Sigmoid colon (tissue), 7 donors: Measurements from ENCODE around the gene GREB1. TPM values are rescaled to one million over a fixed set of nuclear protein-coding genes. Genes with fewer than 3 reads are reported as not detected.
A peak's percentile ranks its signal among the peaks of the same experiment; 100 is the strongest.

Source experiments
- DNase-seq: peaks from one replicate; pipeline ENCODE4 v3.0.0-alpha.2; 2019
- H3K27ac ChIP-seq, 4 donors: fragments of 200-600 bp; sonication (generic); one replicate each; pipeline ENCODE4 v1.5.1; 2016 to 2019; ENCODE audit warnings: mild to moderate bottlenecking in 1 of 4
- H3K27me3 ChIP-seq, 3 donors: fragments of 200-600 bp; sonication (generic); one replicate each; pipeline ENCODE4 v1.5.1; 2019; ENCODE audit warnings: mild to moderate bottlenecking in 1 of 3
- H3K36me3 ChIP-seq, 4 donors: fragments of 200-600 bp; sonication (generic); one replicate each; pipeline ENCODE4 v1.5.1; 2016 to 2019
- H3K4me1 ChIP-seq, 4 donors: fragments of 200-600 bp; sonication (generic); one replicate each; pipeline ENCODE4 v1.5.1; 2017 to 2019
- H3K4me3 ChIP-seq, 4 donors: fragments of 200-600 bp; sonication (generic); one replicate each; pipeline ENCODE4 v1.5.1; 2017 to 2019; ENCODE audit warnings: mild to moderate bottlenecking in 2 of 4, moderate library complexity in 1 of 4
- H3K9me3 ChIP-seq, 4 donors: fragments of 200-600 bp in 3 of 4; sonication (generic) in 3 of 4; one replicate each; pipeline versions ENCODE4 v1.5.1 to v1.6.1; 2013 to 2019
- EP300 ChIP-seq, 4 donors: sonication (generic); formaldehyde crosslinking; IDR thresholded peaks; one replicate each; pipeline ENCODE4 v1.6.1; 2017; ENCODE audit warnings: antibody characterized with exemption in 4 of 4
- POLR2A ChIP-seq, 2 donors: fragments of 450-650 bp; IDR thresholded peaks; one replicate each; pipeline ENCODE4 v1.6.1; 2016; ENCODE audit warnings: antibody characterized with exemption in 2 of 2, mild to moderate bottlenecking in 2 of 2, moderate library complexity in 2 of 2
- POLR2AphosphoS5 ChIP-seq, 4 donors: sonication (generic); formaldehyde crosslinking; IDR thresholded peaks; one replicate each; pipeline ENCODE4 v1.6.1; 2017; ENCODE audit warnings: antibody characterized with exemption in 4 of 4
- WGBS, 2 donors: extraction: QIAGEN DNeasy Blood & Tissue Kit; methylation state at CpG; one replicate each; pipeline ENCODE4 v1.1.7; 2013; 5-methylcytosine and 5-hydroxymethylcytosine counted together
- intact Hi-C: fragments of 100-400 bp; cut with DNase I; formaldehyde crosslinking; loops from one replicate; pipeline ENCODE4 v1.15.1; 2023
- polyA plus RNA-seq, 3 donors: library from polyadenylated mRNA; stranded (reverse); fragments of 200-250 nt; gene quantifications; one replicate each; pipeline ENCODE4 v1.2.3, GENCODE V29; 2013
- total RNA-seq, 4 donors: library from RNA; depleted of rRNA; stranded (reverse); fragments of >200 nt; gene quantifications; one replicate each; pipeline ENCODE4 v1.1.0, GENCODE V29; 2016
- TF ChIP-seq, protein P1 (sequence below), 4 experiments: fragments of 450-650 bp in 3 of 4; fragments of 200-600 bp in 1 of 4; IDR thresholded peaks; one replicate each; pipeline ENCODE4 v1.5.1; 2016 to 2019; ENCODE audit warnings: antibody characterized with exemption in 4 of 4, mild to moderate bottlenecking in 3 of 4, moderate library complexity in 2 of 4
- donor health status: healthy with polysubstance abuse.
- donor health status: Bipolar disorder and iron deficiency.
- donor health status: healthy.

The GREB1 gene
- total and polyA plus RNA-seq, 7 donors: 0.28 to 2.5 (median 1.1) TPM; not detected in 1

DNA sequence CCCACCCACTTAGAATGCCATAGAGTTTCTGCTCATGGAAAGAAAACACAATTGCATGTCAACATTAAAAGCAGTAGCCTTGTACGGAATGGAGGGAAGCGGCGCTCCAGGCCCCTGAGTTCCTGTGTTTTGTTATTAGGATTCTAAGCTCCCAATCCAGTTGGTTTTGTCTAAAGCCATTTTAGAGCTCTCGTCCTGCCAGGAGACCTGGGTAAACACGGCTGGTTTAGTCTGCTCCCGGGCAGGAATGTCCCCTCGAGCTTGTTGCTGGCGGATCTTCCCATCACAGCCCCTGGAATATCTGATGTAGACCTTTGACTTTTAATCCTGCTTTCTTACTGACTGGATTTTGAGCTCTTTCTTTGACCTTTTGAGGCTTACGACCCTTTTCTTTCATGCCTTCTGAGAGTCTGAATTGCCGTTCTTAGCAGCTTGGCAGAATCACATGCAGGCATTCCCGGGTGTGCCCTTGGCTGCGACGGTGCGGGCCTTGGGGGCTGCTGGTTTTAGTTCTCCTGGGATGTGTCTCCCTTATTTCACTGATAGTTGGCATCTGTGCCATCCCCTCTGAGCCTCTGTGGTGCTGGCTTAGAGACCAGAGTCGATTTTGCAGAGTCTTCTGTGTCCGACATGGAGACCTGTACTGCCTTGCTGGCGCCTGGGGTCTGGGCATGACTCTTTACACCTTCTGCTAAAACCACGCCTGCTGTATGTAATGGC lies 25.4 kb downstream of the GREB1 start:
- no peak for DNase-seq
- intact Hi-C loops: no loop called here
- Histone ChIP-seq H3K27me3 (peaks cover 0 to 36% (median 0%) of the 10 kb centered on the region in 3 donors), H3K36me3 (no peaks in the 10 kb centered on the region), H3K4me3 (no peak overlapping the region), H3K4me1 (no peaks in the 10 kb centered on the region), H3K9me3 (no peaks in the 10 kb centered on the region), H3K27ac (no peak overlapping the region)
- TF ChIP-seq, protein P1, sequence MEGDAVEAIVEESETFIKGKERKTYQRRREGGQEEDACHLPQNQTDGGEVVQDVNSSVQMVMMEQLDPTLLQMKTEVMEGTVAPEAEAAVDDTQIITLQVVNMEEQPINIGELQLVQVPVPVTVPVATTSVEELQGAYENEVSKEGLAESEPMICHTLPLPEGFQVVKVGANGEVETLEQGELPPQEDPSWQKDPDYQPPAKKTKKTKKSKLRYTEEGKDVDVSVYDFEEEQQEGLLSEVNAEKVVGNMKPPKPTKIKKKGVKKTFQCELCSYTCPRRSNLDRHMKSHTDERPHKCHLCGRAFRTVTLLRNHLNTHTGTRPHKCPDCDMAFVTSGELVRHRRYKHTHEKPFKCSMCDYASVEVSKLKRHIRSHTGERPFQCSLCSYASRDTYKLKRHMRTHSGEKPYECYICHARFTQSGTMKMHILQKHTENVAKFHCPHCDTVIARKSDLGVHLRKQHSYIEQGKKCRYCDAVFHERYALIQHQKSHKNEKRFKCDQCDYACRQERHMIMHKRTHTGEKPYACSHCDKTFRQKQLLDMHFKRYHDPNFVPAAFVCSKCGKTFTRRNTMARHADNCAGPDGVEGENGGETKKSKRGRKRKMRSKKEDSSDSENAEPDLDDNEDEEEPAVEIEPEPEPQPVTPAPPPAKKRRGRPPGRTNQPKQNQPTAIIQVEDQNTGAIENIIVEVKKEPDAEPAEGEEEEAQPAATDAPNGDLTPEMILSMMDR (IDR thresholded peaks at IDR 0.05): no peak
- TF ChIP-seq POLR2AphosphoS5 (IDR thresholded peaks at IDR 0.05) (no peak), EP300 (IDR thresholded peaks at IDR 0.05) (no peak), POLR2A (IDR thresholded peaks at IDR 0.05) (no peak)
- WGBS, 2 donors: 87 to 92% methylated on average over 18 of the region's 18 CpGs

DNA sequence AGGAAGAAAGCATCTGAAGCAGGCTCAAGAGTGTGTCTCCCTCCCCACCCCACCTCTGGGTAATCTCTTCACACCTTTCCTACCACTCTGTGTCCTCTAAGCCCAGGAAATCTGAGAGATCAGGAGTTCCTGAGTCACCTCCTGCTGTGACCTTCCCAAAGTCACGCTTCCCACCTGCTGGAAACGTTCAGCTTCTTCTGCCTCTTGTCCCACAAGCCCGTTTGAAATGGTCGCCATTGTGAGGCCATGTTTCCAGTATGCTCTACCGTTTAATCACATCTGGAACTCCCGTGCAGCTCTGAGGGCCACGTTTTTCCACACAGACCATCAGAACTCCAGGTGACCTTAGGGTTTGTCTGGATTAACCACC lies 25.9 kb downstream of the GREB1 start:
- intact Hi-C loops: no loop called here
- Histone ChIP-seq H3K4me1 (no peaks in the 10 kb centered on the region), H3K4me3 (no peak overlapping the region), H3K36me3 (no peaks in the 10 kb centered on the region), H3K27ac (no peak overlapping the region), H3K9me3 (no peaks in the 10 kb centered on the region), H3K27me3 (peaks cover 0 to 36% (median 0%) of the 10 kb centered on the region in 3 donors)
- DNase-seq: no peak
- 74 to 77% methylated on average over 7 of the region's 7 CpGs for WGBS, 2 donors
- TF ChIP-seq POLR2A (IDR thresholded peaks at IDR 0.05) (no peak), EP300 (IDR thresholded peaks at IDR 0.05) (no peak), POLR2AphosphoS5 (IDR thresholded peaks at IDR 0.05) (no peak)
- TF ChIP-seq, protein P1 (IDR thresholded peaks at IDR 0.05): no peak

DNA sequence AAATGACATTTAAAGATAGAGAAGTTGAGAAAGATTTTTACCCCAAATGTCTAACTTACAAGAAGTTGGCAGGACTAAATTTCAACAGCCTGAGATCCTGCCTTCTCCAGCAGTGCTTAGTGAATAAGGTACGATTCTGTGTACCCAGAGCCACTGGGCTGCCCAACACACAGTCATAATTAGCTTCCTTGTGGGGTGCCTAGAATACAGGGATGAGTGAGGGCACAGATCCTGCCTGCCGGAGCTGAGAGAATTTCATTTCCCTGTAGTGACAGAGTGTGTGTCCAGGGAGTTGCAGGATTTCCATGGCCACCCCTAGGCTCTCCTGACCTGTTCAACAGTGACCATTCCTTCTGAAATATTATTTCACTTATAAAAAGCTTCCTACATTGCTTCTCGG lies 27.0 kb downstream of the GREB1 start:
- TF ChIP-seq, protein P1 (IDR thresholded peaks at IDR 0.05): no peak
- no peak for TF ChIP-seq POLR2A (IDR thresholded peaks at IDR 0.05)
- TF ChIP-seq EP300 (IDR thresholded peaks at IDR 0.05): no peak
- TF ChIP-seq POLR2AphosphoS5 (IDR thresholded peaks at IDR 0.05): no peak
- DNase-seq: peak; percentile 32
- Histone ChIP-seq H3K4me3 (no peak overlapping the region), H3K4me1 (no peaks in the 10 kb centered on the region), H3K27me3 (peaks cover 0 to 33% (median 0%) of the 10 kb centered on the region in 3 donors), H3K36me3 (no peaks in the 10 kb centered on the region), H3K9me3 (no peaks in the 10 kb centered on the region), H3K27ac (no peak overlapping the region)
- WGBS, 2 donors: 86 to 87% methylated on average over 3 of the region's 3 CpGs
- intact Hi-C loops: no loop called here

DNA sequence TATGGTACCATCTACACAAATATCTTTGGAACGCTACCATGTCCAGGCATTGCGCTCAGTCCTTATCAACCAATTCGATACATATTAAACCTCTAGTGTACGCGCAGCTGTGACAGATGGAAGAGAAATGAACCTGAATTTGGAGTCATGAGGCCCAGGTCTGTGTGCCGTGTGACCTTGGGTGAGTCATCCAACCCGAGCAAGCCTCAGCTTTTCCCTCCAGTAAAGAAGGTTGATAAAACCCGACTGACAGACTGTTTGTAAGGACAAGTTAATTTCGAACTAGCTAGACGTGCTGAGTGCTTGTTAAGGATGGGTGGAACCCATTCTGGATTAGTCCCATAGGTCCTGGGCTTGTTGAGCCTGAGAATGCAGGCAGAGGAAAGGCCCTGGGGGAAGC lies 28.2 kb downstream of the GREB1 start:
- intact Hi-C loops: no loop called here
- H3K27ac ChIP-seq: no peak overlapping the region
- H3K4me1 ChIP-seq: no peaks in the 10 kb centered on the region
- no peak for DNase-seq
- H3K4me3 ChIP-seq: no peak overlapping the region
- WGBS, 2 donors: 86 to 90% methylated on average over 10 of the region's 10 CpGs
- H3K9me3 ChIP-seq: no peaks in the 10 kb centered on the region
- peaks cover 0 to 24% (median 0%) of the 10 kb centered on the region in 3 donors for H3K27me3 ChIP-seq
- no peaks in the 10 kb centered on the region for H3K36me3 ChIP-seq
- TF ChIP-seq EP300 (IDR thresholded peaks at IDR 0.05) (no peak), POLR2A (IDR thresholded peaks at IDR 0.05) (no peak), POLR2AphosphoS5 (IDR thresholded peaks at IDR 0.05) (no peak)
- TF ChIP-seq, protein P1 (IDR thresholded peaks at IDR 0.05): no peak

DNA sequence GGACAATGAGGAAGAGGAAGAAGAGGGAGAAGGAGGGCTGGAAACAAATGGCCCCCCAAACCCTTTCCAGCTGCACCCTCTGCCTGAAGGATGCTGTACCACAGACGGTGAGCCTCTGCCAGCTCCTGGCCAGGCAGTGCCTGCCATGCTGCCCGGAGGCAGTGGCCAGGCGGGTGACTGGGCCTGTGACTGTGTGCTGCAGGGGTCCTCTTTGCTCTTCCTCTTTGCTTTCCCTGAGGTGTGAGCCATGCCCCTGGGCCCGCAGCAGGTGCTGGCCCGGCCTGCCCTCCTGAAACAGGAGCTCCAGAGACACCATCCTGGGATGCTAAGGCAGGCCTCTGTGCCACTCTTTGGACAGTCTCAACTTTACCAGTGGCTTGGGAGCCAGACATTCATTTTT lies 28.6 kb downstream of the GREB1 start:
- intact Hi-C loops: no loop called here
- peak; percentile 44 for DNase-seq
- H3K4me3 ChIP-seq: no peak overlapping the region
- no peak overlapping the region for H3K27ac ChIP-seq
- H3K9me3 ChIP-seq: no peaks in the 10 kb centered on the region
- TF ChIP-seq, protein P1 (IDR thresholded peaks at IDR 0.05): no peak
- TF ChIP-seq EP300 (IDR thresholded peaks at IDR 0.05) (no peak), POLR2AphosphoS5 (IDR thresholded peaks at IDR 0.05) (no peak), POLR2A (IDR thresholded peaks at IDR 0.05) (no peak)
- 92 to 96% methylated on average over 5 of the region's 5 CpGs for WGBS, 2 donors
- H3K27me3 ChIP-seq: peaks cover 0 to 21% (median 0%) of the 10 kb centered on the region in 3 donors
- H3K4me1 ChIP-seq: no peaks in the 10 kb centered on the region
- no peaks in the 10 kb centered on the region for H3K36me3 ChIP-seq
